Skeletal muscle tissue (tissue), 4 donors: ENCODE data around the gene CCDC57. TPM values are rescaled to one million over a fixed set of nuclear protein-coding genes. Genes with fewer than 3 reads are reported as not detected.

Experiments used
- H3K27ac ChIP-seq: one replicate; pipeline ENCODE4 v1.7.0; 2013; ENCODE audit warnings: mild to moderate bottlenecking, low read depth, low read length, inconsistent platforms
- H3K27me3 ChIP-seq, 3 donors: one replicate each; pipeline ENCODE4 v1.7.0; 2013; ENCODE audit warnings: low read length in 3 of 3; ENCODE audit not compliant: control insufficient read depth in 3 of 3, insufficient read depth in 3 of 3
- H3K36me3 ChIP-seq, 3 donors: one replicate each; pipeline ENCODE4 v1.7.0; 2013; ENCODE audit warnings: low read length in 3 of 3; ENCODE audit not compliant: control insufficient read depth in 3 of 3, insufficient read depth in 3 of 3
- H3K4me1 ChIP-seq, 3 donors: one replicate each; pipeline ENCODE4 v1.7.0; 2013; ENCODE audit warnings: low read length in 3 of 3, mild to moderate bottlenecking in 3 of 3; ENCODE audit not compliant: control insufficient read depth in 3 of 3, insufficient read depth in 3 of 3
- H3K4me3 ChIP-seq, 3 donors: one replicate each; pipeline ENCODE4 v1.7.0; 2013; ENCODE audit warnings: low read length in 3 of 3
- H3K9ac ChIP-seq, 3 donors: one replicate each; pipeline ENCODE4 v1.7.0; 2013; ENCODE audit warnings: low read length in 3 of 3, mild to moderate bottlenecking in 3 of 3, moderate library complexity in 2 of 3, low read depth in 1 of 3
- H3K9me3 ChIP-seq, 3 donors: one replicate each; pipeline ENCODE4 v1.7.0; 2013; ENCODE audit warnings: low read length in 3 of 3; ENCODE audit not compliant: control insufficient read depth in 3 of 3
- total RNA-seq: library from RNA; depleted of rRNA; stranded (reverse); fragments of >200 nt; gene quantifications from one replicate; pipeline ENCODE4 v1.2.3, GENCODE V29; 2014
- donor health status: Osteomylitis.

Gene CCDC57
- total RNA-seq, 1 donor from 2014 or later = 11.5 TPM

DNA sequence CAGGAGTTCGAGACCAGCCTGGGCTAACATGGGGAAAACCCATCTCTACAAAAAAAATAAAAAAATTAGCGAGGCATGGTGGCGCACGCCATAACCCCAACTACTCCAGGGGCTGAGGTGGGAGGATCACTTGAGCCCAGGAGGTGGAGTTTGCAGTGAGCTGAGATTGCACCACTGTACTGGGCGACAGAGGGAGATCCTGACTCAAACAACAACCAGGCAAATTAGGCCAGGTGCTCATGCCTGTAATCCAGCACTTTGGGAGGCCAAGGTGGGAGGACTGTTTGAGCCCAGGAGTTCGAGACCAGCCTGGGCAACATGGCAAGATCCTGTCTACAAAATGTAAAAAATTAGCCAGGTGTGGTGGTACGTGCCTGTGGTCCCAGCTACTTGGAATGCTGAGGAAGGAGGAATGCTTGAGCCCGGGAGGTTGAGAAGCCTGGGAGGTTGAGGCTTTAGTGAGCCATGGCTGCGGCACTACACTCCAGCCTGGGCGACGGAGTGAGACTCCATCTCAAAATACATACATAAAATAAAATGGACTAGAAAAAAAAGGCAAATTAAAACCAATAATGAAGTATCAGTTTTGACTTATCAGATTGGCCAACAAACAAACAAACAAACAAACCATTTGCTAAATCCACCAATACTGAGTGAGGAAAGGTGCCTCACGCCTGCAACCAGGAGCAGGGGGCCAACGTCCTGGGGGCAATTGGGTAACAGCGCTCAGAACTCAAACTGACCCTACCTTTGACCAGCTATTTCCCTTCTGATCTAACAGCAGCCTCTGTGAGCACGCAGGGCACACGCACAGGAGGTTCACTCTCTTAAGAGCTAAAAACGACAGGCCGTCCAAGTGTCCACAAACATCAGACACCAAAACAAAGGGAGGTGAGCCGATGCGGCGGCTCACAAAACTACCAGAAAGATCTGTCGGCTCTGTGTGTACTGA is 95.2 kb downstream of the CCDC57 start:
- H3K4me3 ChIP-seq = no peak overlapping the region
- H3K4me1 ChIP-seq = no peaks in the 10 kb centered on the region
- no peaks in the 10 kb centered on the region for H3K9me3 ChIP-seq
- no peak overlapping the region for H3K9ac ChIP-seq
- no peak overlapping the region for H3K27ac ChIP-seq
- H3K36me3 ChIP-seq = peaks cover 2 to 8% (median 3%) of the 10 kb centered on the region in 3 donors
- H3K27me3 ChIP-seq = no peaks in the 10 kb centered on the region

DNA sequence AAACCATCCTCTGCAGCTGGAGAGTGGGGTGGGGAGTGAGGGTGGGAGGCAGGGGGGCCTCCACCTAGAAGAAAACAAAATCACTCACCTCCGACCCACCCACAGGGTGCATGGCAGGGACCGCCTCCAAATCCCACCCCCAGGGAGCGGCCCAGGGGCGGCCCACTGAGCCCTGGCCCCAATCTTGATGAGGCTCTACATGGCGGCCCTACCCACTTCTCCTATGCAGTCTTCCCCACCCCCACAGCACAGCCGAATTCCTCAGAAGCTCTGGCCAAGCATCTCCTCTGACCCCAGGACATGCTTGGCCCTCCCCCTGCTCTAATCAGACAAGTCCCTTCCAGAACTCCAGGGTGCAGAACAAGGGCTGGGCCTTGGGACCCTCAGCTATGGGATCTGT is 96.4 kb downstream of the CCDC57 start:
- H3K9me3 ChIP-seq = no peaks in the 10 kb centered on the region
- no peak overlapping the region for H3K4me3 ChIP-seq
- no peak overlapping the region for H3K9ac ChIP-seq
- no peak overlapping the region for H3K27ac ChIP-seq
- H3K4me1 ChIP-seq = no peaks in the 10 kb centered on the region
- peaks cover 2 to 11% (median 3%) of the 10 kb centered on the region in 3 donors for H3K36me3 ChIP-seq
- no peaks in the 10 kb centered on the region for H3K27me3 ChIP-seq

DNA sequence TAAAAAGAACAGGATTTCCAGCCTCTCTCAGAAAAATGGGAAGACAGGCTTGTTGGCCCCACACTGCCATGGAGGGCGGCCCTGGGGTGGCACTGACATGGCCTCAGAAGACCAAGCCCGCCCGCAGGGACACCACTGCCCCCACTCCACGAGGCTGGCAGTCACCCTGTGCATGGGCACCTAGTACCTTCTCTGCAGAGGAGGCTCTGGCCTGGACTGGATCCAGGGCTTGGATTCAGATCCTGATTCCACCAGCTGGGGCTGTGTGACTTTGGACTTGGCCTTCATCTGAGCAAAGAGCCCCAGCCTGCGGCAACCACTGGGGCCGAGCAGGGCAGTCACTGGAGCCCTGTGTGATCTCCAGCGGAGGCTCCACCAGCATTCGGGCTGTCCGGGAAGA is 97.8 kb downstream of the CCDC57 start:
- no peaks in the 10 kb centered on the region for H3K9me3 ChIP-seq
- H3K4me3 ChIP-seq = no peak overlapping the region
- no peaks in the 10 kb centered on the region for H3K4me1 ChIP-seq
- H3K9ac ChIP-seq = no peak overlapping the region
- H3K27me3 ChIP-seq = no peaks in the 10 kb centered on the region
- H3K36me3 ChIP-seq = peaks cover 2 to 11% (median 3%) of the 10 kb centered on the region in 3 donors
- H3K27ac ChIP-seq = no peak overlapping the region

DNA sequence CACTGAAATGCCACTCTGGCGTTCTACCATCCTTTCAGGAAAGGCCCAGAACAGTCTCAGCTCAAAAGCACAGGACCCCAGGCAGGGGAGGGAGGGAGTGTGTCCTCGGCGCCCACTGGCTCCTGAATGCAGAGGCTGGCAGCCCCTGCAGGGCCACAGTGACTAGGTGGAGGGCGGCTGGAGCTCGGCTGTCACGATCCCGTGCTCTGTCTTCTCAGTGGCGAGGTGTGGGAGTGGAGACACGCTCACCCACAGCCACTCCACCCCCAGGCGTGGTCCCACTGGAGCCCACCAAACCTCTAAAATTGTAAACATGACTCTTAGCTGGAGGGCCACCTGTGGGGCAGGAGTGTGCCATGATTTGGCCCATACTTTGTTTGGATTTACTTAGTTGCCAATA is 98.2 kb downstream of the CCDC57 start:
- no peak overlapping the region for H3K27ac ChIP-seq
- no peaks in the 10 kb centered on the region for H3K27me3 ChIP-seq

DNA sequence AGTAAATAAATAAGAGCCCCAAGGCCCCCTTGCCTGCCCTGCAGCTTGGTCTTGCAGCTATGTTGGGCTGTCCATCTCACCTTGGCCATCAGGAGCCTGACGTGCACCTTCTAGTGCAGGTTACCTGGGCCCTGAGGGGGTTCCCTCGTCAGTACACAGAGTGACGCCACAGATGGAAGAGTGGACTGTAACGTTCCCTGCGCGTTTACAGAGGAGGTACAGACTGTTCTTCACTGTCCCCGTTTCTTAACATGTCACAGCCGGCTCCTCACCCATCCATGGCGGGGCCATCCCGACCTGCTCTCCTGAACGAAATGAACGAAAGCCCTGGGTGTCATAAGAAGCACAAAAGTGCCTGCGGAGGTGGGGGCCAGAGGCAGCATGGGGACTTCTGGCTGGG is 98.7 kb downstream of the CCDC57 start:
- H3K9me3 ChIP-seq = no peaks in the 10 kb centered on the region
- peaks cover 2 to 11% (median 3%) of the 10 kb centered on the region in 3 donors for H3K36me3 ChIP-seq
- no peaks in the 10 kb centered on the region for H3K4me1 ChIP-seq
- no peak overlapping the region for H3K9ac ChIP-seq
- H3K4me3 ChIP-seq = no peak overlapping the region
- H3K27ac ChIP-seq = no peak overlapping the region
- no peaks in the 10 kb centered on the region for H3K27me3 ChIP-seq

More for the DNA sequence above, 98.2 kb downstream of the CCDC57 start:
- Histone ChIP-seq H3K4me1 (no peaks in the 10 kb centered on the region), H3K9me3 (no peaks in the 10 kb centered on the region), H3K4me3 (no peak overlapping the region), H3K9ac (no peak overlapping the region), H3K36me3 (peaks cover 2 to 11% (median 3%) of the 10 kb centered on the region in 3 donors)

DNA sequence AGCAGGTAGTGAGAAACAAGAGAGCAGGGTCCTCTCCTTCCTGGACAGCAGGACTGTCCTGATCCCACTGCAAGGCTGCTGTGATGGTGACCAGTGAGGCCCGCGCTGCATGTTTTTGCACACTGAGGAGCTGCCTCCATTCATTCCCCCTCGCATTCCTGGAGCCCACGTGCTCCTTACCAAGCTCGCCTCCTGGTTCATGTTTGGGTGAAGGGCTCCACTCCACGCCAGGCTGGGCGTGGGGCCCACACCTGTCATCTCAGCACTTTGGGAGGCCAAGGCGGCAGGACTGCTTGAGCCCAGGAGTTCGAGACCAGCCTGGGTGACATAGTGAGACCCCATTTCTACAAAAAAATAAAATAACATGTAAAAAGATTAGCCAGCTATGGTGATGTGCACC is 99.2 kb downstream of the CCDC57 start:
- Histone ChIP-seq H3K9ac (no peak overlapping the region), H3K27me3 (no peaks in the 10 kb centered on the region), H3K4me3 (no peak overlapping the region), H3K27ac (no peak overlapping the region), H3K4me1 (no peaks in the 10 kb centered on the region), H3K9me3 (no peaks in the 10 kb centered on the region), H3K36me3 (peaks cover 2 to 11% (median 3%) of the 10 kb centered on the region in 3 donors)

DNA sequence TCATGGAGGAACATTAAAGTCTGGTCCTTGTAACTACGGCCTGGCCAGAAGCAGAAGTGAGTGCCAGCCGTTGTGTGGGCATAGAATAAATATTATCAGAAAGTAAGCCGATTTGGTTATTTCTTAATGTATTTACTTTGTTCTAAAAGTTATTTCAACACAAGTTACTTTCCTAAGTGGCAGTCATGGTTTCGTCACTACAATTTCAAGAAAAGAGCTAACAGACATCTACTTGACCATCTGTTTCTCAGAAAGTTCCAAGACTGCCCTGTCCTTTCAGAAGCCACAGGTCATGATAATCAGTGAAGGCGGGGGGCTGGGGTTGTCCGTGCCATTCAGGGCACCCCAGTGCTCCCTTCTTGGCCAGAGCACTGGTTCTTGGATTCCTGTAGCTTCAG is 99.7 kb downstream of the CCDC57 start:
- Histone ChIP-seq H3K27ac (no peak overlapping the region), H3K27me3 (no peaks in the 10 kb centered on the region), H3K4me3 (no peak overlapping the region), H3K9ac (no peak overlapping the region), H3K9me3 (no peaks in the 10 kb centered on the region), H3K4me1 (peaks cover 2 to 4% (median 3%) of the 10 kb centered on the region in 3 donors), H3K36me3 (peaks cover 0 to 11% (median 3%) of the 10 kb centered on the region in 3 donors)

DNA sequence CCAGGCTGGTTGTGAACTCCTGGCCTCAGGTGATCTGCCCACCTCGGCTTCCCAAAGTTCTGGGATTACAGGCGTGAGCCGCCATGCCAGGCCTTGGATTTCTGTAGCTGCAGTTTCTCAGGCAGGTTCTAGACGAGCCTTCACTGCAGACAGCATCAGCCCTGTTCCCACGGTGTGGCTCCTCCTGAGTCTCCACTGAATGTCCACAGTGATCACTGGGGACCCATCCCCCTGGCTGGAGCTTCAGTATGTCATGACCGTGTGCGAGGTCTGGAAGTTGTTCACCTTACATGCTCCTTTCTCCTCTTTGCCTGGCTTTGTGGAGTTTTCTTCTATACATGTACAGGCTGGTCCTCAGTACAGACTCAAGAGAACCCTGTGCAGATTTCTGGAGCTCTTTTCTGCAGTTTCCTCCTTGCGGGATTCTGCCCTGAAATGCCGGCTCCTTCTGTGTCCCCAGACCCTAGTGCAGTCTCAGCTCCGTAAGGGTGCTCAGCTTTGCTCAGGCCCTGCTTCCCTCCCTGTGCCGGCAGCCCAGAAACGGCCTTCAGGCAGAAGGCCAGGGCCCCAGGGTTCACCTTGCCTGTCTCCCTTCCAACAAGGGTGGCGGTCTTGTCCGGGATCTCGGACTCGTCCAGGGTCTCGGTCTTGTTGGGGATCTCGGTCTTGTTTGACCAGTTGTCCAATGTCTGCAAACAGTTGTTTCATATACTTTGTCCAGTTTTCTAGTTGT is 100.3 kb downstream of the CCDC57 start:
- H3K36me3 ChIP-seq = peaks cover 0 to 11% (median 3%) of the 10 kb centered on the region in 3 donors
- no peaks in the 10 kb centered on the region for H3K27me3 ChIP-seq
- no peak overlapping the region for H3K27ac ChIP-seq
- peaks cover 7 to 10% (median 8%) of the 10 kb centered on the region in 3 donors for H3K4me1 ChIP-seq
- no peak overlapping the region for H3K9ac ChIP-seq
- H3K4me3 ChIP-seq = no peak overlapping the region
- H3K9me3 ChIP-seq = no peaks in the 10 kb centered on the region

DNA sequence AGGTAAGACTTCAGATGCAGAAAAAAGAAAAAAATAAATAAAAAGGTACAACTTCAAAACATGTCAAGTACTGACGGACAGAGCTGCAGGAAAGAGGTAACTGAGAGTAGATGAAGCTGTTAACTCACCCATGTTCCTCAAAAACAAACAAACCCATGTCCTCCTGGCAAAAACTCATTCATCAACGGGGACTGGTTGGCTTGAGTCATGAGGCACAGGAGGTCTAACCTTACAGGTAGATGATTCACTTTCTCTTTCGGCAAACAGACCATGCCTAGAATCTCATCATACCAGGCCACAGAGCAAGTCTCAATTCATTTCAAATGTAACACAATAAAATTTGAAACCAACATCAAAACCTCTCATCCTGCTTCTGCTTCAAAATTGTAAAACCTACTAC is 102.3 kb downstream of the CCDC57 start:
- H3K9me3 ChIP-seq = no peaks in the 10 kb centered on the region

More for the DNA sequence above, 102.3 kb downstream of the CCDC57 start:
- H3K4me1 ChIP-seq = peaks cover 24 to 30% (median 26%) of the 10 kb centered on the region in 3 donors
- no peak overlapping the region for H3K4me3 ChIP-seq
- peaks cover 0 to 11% (median 3%) of the 10 kb centered on the region in 3 donors for H3K36me3 ChIP-seq
- H3K9ac ChIP-seq = no peak overlapping the region
- no peaks in the 10 kb centered on the region for H3K27me3 ChIP-seq
- no peak overlapping the region for H3K27ac ChIP-seq
